Measurements from ENCODE around the gene PARM1.

DNA sequence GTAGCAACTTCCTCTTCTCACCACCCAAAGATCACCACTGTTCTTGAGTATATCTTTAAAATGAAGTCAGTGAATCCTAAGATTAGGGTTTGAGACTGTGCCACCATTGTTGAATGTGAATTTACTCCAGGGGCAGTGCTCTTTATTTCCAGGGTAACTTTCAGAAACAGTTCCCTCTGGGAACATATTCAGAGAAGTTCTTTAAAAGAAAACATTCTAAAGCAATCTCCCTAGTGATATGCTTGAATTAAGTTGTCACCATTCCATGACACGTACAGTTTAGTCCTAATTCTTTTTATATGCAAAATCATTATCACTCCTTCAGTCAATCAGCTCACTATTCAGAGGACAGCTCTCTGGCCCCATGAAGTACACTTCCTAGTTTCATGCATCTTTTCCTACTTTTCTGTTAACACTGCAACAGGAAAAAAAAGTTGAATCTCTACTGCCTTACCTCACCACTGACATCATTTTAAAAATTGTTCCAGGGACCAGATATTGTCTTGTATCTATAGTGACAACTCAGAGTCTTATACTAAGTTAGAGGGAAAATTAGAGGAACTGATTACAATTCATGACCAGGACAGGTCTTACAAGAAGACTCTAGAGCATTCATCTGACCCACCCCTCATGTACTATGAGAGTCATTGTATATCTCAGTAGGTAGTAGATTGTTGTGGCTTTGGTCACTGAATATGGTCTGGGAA lies 49.8 kb downstream of the PARM1 start:
- TF ChIP-seq ZBTB7A (IDR thresholded peaks at IDR 0.05; ENCODE audit: borderline replicate concordance, control insufficient read depth, low read depth, low read length) (no peak), BACH1 (tag; IDR thresholded peaks at IDR 0.05) (no peak), CTCF (IDR thresholded peaks at IDR 0.05 in 2 of 3, conservative IDR thresholded peaks at IDR 0.05 in 1 of 3; ENCODE audit: insufficient read depth in 2 of 3, low read depth in 1 of 3, low read length in 3 of 3) (no peak), TAF1 (IDR thresholded peaks at IDR 0.05; ENCODE audit: control insufficient read depth, extremely low read depth, insufficient read depth, low read length, severe bottlenecking) (no peak), RAD21 (CRISPR knock-in tag; conservative IDR thresholded peaks at IDR 0.05 in 1 of 2, IDR thresholded peaks at IDR 0.05 in 1 of 2) (no peak), ATF4 (CRISPR knock-in tag; IDR thresholded peaks at IDR 0.05) (no peak), ERF (CRISPR knock-in tag; IDR thresholded peaks at IDR 0.05) (no peak), RBFOX2 (IDR thresholded peaks at IDR 0.05; ENCODE audit: low read depth, low read length) (no peak), CCAR2 (IDR thresholded peaks at IDR 0.05; ENCODE audit: low read depth, low read length) (no peak), USF2 (CRISPR knock-in tag; IDR thresholded peaks at IDR 0.05) (no peak), LEF1 (IDR thresholded peaks at IDR 0.05) (no peak)
- TF ChIP-seq, protein P1, sequence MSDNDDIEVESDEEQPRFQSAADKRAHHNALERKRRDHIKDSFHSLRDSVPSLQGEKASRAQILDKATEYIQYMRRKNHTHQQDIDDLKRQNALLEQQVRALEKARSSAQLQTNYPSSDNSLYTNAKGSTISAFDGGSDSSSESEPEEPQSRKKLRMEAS (CRISPR knock-in tag; IDR thresholded peaks at IDR 0.05) = no peak
- TF ChIP-seq, protein P2, sequence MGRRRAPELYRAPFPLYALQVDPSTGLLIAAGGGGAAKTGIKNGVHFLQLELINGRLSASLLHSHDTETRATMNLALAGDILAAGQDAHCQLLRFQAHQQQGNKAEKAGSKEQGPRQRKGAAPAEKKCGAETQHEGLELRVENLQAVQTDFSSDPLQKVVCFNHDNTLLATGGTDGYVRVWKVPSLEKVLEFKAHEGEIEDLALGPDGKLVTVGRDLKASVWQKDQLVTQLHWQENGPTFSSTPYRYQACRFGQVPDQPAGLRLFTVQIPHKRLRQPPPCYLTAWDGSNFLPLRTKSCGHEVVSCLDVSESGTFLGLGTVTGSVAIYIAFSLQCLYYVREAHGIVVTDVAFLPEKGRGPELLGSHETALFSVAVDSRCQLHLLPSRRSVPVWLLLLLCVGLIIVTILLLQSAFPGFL (CRISPR knock-in tag; IDR thresholded peaks at IDR 0.05) = no peak
- TF ChIP-seq, protein P3, sequence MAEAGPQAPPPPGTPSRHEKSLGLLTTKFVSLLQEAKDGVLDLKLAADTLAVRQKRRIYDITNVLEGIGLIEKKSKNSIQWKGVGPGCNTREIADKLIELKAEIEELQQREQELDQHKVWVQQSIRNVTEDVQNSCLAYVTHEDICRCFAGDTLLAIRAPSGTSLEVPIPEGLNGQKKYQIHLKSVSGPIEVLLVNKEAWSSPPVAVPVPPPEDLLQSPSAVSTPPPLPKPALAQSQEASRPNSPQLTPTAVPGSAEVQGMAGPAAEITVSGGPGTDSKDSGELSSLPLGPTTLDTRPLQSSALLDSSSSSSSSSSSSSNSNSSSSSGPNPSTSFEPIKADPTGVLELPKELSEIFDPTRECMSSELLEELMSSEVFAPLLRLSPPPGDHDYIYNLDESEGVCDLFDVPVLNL (CRISPR knock-in tag; IDR thresholded peaks at IDR 0.05; ENCODE audit: low read depth) = no peak
